ENCODE results near the gene CABP4.

The CABP4 gene

GRCh38 chr11:67483831-67484665 lies 28.9 kb downstream of the CABP4 start:
- no peak for DNase-seq

DNA sequence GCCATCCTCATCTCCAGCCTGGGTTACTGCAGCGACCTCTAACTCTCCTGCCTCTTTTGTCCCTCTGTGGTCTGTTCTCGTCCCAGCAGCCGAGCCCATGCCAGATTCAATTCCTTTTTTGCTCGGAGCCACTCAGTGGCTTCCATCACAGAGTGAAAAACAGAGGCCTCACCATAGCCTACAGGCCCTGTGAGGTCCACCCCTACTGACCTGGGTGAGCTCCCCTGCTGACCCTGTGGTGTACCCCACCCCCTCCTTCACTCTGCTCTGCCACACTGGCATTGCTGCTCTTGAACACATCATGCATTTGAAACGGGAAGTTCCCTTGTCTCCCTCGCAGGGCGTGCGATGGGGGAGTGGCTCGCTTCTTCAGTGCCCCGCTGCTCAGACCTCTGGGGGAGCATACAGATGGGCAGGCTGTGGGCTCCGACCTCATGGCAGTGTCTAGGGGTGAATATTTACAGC lies 29.7 kb downstream of the CABP4 start:
- DNase-seq: peak; percentile 43

DNA sequence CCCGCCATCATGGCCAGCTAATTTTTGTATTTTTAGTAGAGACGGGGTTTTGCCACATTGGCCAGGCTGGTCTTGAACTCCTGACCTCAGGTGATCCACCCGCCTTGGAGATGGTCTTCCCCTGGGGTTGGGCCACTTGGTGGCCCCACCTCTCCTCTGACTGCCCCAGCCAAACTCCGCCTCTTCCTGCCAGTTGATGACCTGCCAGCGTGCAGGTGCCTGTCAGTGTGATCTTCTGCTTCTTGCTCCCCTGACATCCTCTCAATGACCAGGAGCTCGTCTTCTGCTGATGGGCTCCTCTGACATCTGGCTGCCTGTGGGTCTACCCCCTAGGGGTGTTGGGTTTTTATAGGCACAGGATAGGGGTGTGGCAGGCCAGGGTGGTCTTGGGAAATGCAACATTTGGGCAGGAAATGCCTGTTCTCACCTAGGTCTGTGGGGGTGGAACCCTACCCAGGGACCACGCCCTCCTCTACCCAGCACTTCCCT lies 30.8 kb downstream of the CABP4 start:
- DNase-seq: peak; percentile 81

GRCh38 chr11:67486481-67487195 lies 31.5 kb downstream of the CABP4 start:
- DNase-seq: no peak

DNA sequence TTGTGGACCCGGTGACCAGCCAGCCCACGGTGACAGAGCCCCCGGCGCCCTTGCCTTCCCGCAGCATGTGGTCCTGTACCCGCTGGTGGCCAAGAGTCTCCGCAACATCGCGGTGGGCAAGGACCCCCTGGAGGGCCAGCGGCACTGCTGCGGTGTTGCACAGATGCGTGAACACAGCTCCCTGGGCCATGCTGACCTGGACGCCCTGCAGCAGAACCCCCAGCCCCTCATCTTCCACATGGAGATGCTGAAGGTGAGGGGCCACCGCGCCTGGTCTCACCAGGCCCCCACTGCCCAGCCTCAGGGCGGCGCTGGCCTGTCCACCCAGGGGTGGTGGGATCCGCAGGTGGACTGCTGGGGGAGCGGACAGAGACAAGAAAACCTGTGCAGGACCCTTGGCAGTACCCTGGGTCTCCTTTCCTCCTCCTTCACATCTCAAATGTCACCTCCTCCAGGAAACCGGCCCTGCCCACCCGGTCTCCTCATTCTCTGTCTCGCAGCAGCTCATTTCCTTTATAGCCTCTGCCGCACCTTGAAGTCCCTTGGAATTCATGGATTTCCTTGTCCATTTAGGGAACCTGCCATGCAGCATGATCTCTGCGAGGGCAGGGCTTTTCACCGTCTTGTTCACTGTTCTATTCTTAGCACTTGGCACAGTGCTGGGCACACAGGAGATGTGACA lies 34.2 kb downstream of the CABP4 start:
- DNase-seq: no peak

GRCh38 chr11:67489885-67490726 lies 35.0 kb downstream of the CABP4 start:
- no peak for DNase-seq

DNA sequence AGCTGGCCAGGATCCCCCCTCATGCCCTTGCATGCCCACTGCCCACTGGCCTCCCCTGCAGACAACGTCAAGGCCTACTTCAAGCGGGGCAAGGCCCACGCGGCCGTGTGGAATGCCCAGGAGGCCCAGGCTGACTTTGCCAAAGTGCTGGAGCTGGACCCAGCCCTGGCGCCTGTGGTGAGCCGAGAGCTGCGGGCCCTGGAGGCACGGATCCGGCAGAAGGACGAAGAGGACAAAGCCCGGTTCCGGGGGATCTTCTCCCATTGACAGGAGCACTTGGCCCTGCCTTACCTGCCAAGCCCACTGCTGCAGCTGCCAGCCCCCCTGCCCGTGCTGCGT lies 35.5 kb downstream of the CABP4 start:
- no peak for DNase-seq

DNA sequence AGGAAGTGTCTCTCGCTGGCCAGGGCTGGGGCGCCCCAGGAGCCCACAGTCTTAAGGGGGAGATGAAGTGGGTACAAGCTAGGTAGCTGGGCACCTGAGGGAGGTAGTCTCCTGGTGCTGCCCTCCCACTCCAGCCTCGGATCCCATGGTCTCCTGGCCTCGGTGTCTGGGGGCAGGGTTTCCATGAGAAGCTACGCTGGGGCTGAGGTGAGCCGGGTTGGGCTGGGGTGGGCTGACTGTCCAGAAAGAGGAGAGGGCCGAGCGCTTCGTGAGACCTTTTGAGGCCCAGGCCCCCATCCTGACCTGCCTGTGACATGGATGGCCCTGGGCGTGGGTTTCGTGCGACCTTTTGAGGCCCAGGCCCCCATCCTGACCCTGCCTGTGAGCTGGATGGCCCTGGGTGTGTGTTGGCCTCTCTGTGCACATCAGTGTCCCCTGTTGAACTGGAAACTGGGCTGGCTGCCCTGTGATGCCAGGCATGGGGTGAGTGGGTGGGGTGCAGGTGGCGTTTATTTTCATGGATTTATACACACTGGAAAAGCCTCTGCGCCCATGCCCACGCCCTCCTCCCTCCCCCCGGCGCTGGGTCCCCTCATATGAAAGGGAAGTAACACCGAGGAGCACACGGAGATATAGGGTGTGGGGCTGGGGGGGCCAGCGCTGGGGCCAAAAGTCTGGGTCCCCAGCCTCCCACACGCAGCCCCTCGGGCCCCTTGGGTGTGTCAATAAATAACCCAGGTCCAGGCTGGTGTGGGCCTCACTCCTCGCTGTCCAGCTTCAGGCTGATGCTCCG lies 36.3 kb downstream of the CABP4 start:
- no peak for DNase-seq

DNA sequence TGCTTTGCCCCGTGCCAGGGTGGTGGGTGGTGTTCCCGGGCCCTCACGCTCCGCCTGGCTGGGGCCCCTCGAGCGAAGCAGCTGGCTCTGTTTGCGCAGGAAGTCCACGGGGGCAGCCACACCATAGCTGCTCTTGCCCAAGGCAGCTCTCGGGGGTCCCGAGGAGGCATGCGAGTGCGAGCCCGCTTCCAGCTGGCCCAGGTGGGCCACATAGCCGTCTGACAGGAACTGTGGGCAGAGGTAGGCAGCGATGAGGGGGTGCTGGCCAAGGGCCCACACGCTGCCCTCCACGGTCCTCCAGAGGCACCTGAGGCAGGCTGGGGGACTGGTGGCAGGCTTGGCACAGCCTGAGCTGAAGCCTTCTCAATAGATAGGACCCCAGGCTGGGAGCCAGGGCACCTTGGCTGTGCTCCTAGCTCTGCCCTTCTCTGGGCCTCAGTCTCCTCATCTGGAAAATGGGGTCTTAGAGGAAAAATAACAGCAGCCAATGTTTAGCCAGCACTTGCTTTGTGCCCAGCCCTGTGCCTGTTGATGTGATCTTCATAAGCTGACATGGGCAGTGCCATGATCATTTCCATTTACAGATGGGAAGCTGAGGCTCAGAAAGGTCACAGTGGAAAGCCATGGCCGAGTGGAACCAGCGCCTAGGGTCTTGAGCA lies 37.0 kb downstream of the CABP4 start:
- DNase-seq: no peak

DNA sequence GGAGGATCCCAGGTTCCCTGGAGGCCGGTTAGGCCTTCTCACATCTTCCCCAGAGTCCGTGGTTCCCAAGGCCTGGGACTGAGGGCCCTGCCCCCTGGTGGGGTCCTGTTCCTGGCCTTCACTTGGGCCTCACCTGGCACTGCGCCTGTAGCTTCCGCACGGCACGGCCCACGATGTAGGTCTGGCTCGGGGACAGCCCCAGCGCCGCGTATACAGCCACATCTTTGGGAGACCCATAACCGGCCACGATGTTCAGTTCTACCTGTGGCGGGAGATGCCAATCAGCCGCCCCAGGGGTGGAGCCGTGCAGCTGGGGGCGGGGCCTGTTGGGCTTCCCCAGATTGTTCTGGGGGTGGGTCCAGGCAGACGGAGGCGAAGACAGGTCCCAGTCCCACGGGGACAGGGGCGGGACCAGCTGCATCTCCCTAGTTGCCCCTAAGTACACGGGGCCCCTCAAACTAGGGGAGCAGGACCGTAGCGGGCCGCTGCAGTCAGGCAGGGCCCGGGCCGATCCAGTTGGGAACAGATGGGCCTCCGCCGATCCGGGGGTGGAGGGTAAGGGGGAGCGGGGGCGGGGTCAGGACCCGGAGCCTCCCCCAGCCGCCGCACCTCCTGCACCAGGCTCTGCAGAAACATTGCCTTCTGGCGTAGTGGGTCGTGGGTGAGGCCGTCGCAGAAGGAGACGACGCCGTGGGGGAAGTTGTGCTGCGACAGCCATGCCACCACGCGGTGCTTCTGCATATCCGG lies 37.8 kb downstream of the CABP4 start:
- no peak for DNase-seq

- DNase-seq: no peak
Observed at GRCh38 chr11:67493548-67494370, 38.6 kb downstream of the CABP4 start.

DNA sequence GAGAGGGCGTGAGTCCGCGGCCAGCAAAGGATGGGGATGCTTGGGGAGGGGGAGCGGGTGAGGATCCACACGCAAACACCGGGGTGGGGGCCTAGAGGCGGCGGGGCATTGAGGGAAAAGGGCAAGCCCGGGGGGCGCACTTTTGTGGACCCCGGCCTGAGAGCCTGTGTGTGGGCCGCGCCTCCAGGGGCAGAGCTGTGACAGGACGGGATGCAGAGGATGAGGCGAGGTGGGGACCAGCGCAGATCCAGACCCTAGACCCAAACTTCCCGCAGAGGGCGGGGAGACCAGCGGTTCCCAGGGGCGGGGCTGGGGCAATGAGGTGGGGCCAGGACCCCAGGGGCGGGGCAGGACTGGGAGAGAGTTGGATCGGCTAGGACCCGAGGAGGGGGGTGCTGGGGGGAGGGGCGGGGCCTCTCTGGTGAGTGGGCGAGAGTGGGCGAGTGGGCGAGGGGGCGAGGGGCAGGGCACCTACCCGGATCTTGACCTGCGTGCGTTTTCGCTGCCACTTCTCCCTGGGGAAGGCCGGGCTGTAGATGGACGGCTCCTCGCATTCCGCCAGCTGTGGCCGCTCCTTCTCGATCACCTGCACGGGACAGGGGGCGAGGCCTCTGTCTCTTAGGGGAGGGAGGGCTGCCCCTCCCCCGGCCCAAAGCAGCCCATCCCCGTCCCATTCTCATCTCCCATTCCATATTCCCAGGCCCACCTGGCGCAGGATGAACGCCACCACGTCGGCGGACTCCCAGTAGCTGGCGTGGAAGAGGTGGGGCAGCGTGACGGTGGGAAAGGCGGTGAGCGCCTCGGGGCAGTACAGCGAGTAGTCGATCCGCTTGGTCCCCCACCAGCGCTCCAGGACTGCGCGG lies 39.4 kb downstream of the CABP4 start:
- DNase-seq: no peak

DNA sequence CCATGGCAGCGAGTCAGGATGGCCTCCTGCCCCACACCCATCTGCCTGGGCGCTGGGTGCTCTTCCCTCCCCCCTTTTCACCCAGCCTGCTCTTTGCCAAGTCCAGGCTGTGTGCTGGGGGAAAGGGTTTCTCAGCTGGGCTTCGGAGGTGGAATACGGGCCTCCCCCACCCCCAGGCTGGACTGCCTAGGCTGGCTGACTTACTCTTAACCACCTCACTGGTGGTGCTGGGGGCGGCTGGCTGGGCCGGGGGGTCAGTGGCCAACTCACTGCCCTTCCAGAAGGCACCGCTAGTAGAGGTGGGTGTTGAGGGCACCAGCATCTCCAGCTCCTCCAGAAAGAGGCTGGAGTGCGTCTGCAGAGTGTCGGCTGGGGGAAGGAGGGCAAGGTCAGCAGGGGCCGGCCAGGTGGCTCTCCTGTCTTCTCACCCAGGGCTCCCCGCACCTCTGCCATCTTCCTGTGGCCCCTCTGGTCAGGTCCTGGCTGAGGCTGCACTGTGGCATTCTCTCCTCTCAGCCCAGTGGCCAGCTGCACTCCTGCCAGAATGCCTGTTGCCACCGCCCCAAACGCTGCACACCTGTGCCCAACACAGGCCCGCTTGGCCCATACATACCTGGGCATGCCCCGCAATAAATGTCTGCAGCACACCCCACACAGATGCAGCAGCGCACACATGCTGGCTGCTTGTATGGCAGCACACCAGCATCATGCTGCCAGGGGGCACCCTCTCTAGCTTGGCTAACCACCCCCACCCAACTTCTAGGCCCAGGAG lies 40.3 kb downstream of the CABP4 start:
- no peak for DNase-seq

DNA sequence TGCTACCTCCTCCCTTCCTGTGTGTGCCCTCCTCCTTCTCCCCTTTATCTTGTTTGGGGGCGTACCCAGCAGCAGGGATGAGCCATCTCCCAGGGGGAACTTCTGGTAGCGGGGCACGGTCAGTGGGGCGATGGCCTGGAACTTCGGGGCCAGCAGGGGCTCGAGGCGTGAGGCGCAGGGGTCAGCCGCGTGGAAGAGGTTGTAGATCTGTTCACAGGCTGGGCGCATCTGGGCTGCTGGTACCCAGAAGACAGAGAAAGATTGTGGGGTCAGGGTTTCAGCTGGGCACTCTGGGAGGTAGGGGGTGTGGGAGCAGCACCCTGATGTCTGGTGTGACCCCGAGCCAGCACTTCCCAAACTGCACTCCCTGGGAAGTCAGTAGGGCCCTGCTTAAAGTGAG lies 41.0 kb downstream of the CABP4 start:
- DNase-seq: no peak

GRCh38 chr11:67497656-67498291 lies 42.6 kb downstream of the CABP4 start:
- DNase-seq: no peak

- DNase-seq: no peak
Observed at GRCh38 chr11:67498544-67498972, 43.4 kb downstream of the CABP4 start.

GRCh38 chr11:67499808-67500483 lies 44.8 kb downstream of the CABP4 start:
- DNase-seq: no peak
